MCF 10A (cell line): ENCODE data around the gene LRP1. TPM values are rescaled to one million over a fixed set of nuclear protein-coding genes. Genes with fewer than 3 reads are reported as not detected.

Experiments
- BruUV-seq: library from RNA; stranded (reverse); fragments of 400-500 nt; replicated peaks from 2 replicates; lab custom pipeline; 2021; lab: Mats Ljungman, UMichigan
- CTCF ChIA-PET: fragments of 300-600 bp; sonication (Branson Sonifier 250); formaldehyde crosslinking; extraction: SDS; loops from one replicate; lab custom pipeline; 2021; ENCODE audit warnings: antibody characterized with exemption, inconsistent platforms; lab: Yijun Ruan, JAX
- POLR2A ChIA-PET: fragments of 300-600, 350-650 bp; sonication (Branson Sonifier 250); formaldehyde crosslinking; extraction: SDS; loops from one replicate; lab custom pipeline; 2020; ENCODE audit warnings: antibody characterized with exemption, inconsistent platforms; lab: Yijun Ruan, JAX
- DNase-seq: peaks from one replicate; pipeline ENCODE4 v3.0.0-alpha.2; 2018; ENCODE audit not compliant: unreplicated experiment
- H3K27ac Mint-ChIP-seq: one replicate; pipeline ENCODE4 v1.8.0; 2022; ENCODE audit warnings: mild to moderate bottlenecking, low read depth, mixed read lengths; ENCODE audit not compliant: unreplicated experiment
- H3K27me3 Mint-ChIP-seq: one replicate; pipeline ENCODE4 v1.8.0; 2022; ENCODE audit warnings: mixed read lengths; ENCODE audit not compliant: insufficient read depth, unreplicated experiment
- H3K36me3 Mint-ChIP-seq: one replicate; pipeline ENCODE4 v1.8.0; 2022; ENCODE audit warnings: mild to moderate bottlenecking, moderate library complexity, mixed read lengths; ENCODE audit not compliant: insufficient read depth, unreplicated experiment
- H3K4me1 Mint-ChIP-seq: one replicate; pipeline ENCODE4 v1.8.0; 2022; ENCODE audit warnings: mixed read lengths; ENCODE audit not compliant: insufficient read depth, unreplicated experiment
- H3K4me3 Mint-ChIP-seq: one replicate; pipeline ENCODE4 v1.8.0; 2022; ENCODE audit warnings: mild to moderate bottlenecking, moderate library complexity, mixed read lengths; ENCODE audit not compliant: unreplicated experiment
- H3K9me3 Mint-ChIP-seq: one replicate; pipeline ENCODE4 v1.8.0; 2022; ENCODE audit warnings: mixed read lengths; ENCODE audit not compliant: unreplicated experiment
- CTCF ChIP-seq: fragments of 200-600 bp; IDR thresholded peaks from one replicate; pipeline ENCODE4 v1.8.0; 2022; ENCODE audit warnings: antibody characterized with exemption, mild to moderate bottlenecking; ENCODE audit not compliant: unreplicated experiment
- intact Hi-C: fragments of 100-400 bp; cut with micrococcal nuclease; formaldehyde crosslinking; loops from 2 replicates; pipeline ENCODE4 v1.14.1; 2022
- total RNA-seq: library from RNA; stranded (reverse); gene quantifications from 2 replicates; pipeline ENCODE4 v1.2.3, GENCODE V29; 2022

LRP1 gene
- total RNA-seq, 1 experiment from 2014 or later: 18.9 TPM

- Mint-ChIP-seq H3K4me3 (no peak overlapping the region), H3K9me3 (no peaks in the 10 kb centered on the region), H3K27ac (no peak overlapping the region), H3K4me1 (peaks cover 40% of the 10 kb centered on the region), H3K36me3 (peaks cover 28% of the 10 kb centered on the region), H3K27me3 (no peaks in the 10 kb centered on the region)
- TF ChIP-seq CTCF: no peak
- BruUV-seq: no TSS peak
- DNase-seq: no peak
- ChIA-PET CTCF (interaction anchor here (0.9 to 9.8 kb wide), 2 partner anchors 26 to 172 kb away, joined by 3 to 188 read pairs; no protein-coding TSS in a partner anchor), POLR2A (interaction anchor here (0.5 to 2.6 kb wide), 4 partner anchors 8 to 224 kb away, joined by 3 to 9 read pairs (median 3); partner anchors contain the start of gene SHMT2)
- intact Hi-C loops: no loop called here
These were observed 109.3 kb downstream of the LRP1 start for GRCh38 chr12:57237596-57237931.

- peaks cover 43% of the 10 kb centered on the region for H3K4me1 Mint-ChIP-seq
- H3K9me3 Mint-ChIP-seq: no peaks in the 10 kb centered on the region
- H3K27me3 Mint-ChIP-seq: no peaks in the 10 kb centered on the region
- POLR2A ChIA-PET: interaction anchor here (0.5 to 2.9 kb wide), 6 partner anchors 9 to 224 kb away, joined by 3 to 37 read pairs (median 6); partner anchors contain the start of genes SHMT2 and STAT6
- peaks cover 22% of the 10 kb centered on the region for H3K36me3 Mint-ChIP-seq
- H3K4me3 Mint-ChIP-seq: peak overlapping the region; percentile 68
- intact Hi-C loops: no loop called here
- no TSS peak for BruUV-seq
- CTCF ChIA-PET: interaction anchor here (0.9 to 9.8 kb wide), 5 partner anchors 9 to 215 kb away, joined by 3 to 188 read pairs (median 4); partner anchors contain the start of gene SHMT2
- TF ChIP-seq CTCF: no peak
- no peak for DNase-seq
- no peak overlapping the region for H3K27ac Mint-ChIP-seq
These were observed 109.9 kb downstream of the LRP1 start for GRCh38 chr12:57237932-57238853.

DNA sequence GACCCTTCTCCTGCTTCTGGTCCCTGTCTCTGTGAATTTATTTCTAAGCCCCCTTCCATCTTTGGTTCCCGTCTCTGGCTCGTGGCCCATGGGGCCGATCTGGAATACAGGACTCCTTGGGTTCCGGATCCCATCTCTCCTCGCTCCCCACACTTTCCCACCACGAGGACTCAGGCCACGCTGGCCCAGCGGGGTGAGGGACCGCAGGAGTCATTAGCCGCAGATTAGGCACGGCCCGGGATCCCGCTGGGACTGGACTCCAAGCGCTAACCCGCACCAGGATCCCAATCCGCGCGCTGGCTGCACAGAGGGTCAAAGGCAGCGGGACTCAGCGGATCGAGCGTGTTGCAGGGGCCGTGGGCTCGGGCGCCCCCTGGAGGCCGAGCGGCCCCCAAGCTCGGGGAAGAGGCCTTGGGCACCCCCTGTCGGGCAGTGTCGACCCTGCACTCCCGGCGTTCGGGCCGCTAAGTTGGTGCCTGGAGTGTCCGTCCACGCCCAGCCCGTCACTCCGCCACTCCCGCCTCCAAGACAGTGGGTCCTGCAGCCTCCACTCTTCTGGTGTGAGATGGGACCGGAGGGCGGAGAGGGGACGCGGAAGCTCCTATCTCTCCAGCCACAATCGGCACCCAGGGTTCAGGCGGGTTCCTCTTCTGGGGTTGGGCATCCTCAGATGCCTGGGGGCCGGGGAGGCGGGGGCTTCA lies 110.7 kb downstream of the LRP1 start:
- ChIA-PET POLR2A (interaction anchor here (0.7 to 2.9 kb wide), 4 partner anchors 9 to 127 kb away, joined by 4 to 37 read pairs (median 9); partner anchors contain the start of genes SHMT2 and STAT6), CTCF (interaction anchor here (0.5 to 9.8 kb wide), 15 partner anchors 10 to 507 kb away, joined by 3 to 188 read pairs (median 4); partner anchors contain the start of gene SHMT2)
- peak; percentile 84 for DNase-seq
- peak; percentile 100 for TF ChIP-seq CTCF
- intact Hi-C loops: loop anchor here (1.0 kb wide), 1 partner anchor 26 kb away; no protein-coding TSS in a partner anchor
- no TSS peak for BruUV-seq
- Mint-ChIP-seq H3K9me3 (no peaks in the 10 kb centered on the region), H3K4me3 (peak overlapping the region; percentile 68), H3K27ac (peak overlapping the region; percentile 4), H3K36me3 (peaks cover 14% of the 10 kb centered on the region), H3K4me1 (peaks cover 46% of the 10 kb centered on the region), H3K27me3 (no peaks in the 10 kb centered on the region)
